ENCODE results near the gene ZBTB40. TPM values are rescaled to one million over a fixed set of nuclear protein-coding genes. Genes with fewer than 3 reads are reported as not detected.

The ZBTB40 gene
- total and polyA plus RNA-seq, 2 of the 13 experiments (the other 11 are each of a cell fraction or from before 2014, with no cell fraction given): 8.8 to 16.5 TPM

DNA sequence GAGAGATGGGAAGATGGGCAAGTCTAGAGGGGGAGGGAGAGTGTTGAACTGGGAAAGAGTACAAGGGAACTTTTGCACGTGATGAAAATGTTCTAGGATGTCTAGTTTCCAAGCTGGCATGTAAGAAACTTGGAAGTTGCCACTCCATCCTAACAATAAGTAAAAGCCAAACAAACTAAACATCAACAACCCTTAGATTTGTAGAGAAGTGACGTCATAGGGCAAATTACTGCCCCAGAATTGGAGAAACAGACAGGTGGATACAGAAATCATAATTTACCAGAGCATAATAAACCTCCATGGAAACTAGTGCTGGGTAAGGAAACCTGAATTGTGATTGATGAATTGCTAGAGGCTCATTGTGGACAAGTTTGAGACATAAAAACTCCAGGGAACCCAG is 14.7 kb upstream of the ZBTB40 start:
- BruUV-seq (replicated peaks): no TSS peak
- Histone ChIP-seq H3K4me2 (ENCODE audit: low read depth, low read length) (no peak overlapping the region), H3K9ac (ENCODE audit: insufficient read depth, low read depth, low read length) (no peak overlapping the region), H3K36me3 (replicated peaks in 1 of 2; ENCODE audit: control insufficient read depth in 1 of 2, insufficient read depth in 2 of 2, low read length in 2 of 2) (no peaks in the 10 kb centered on the region), H3K9me3 (ENCODE audit: low read length) (peaks cover 19% of the 10 kb centered on the region; the same call in 1 of the 2 replicates), H3K27me3 (ENCODE audit: control insufficient read depth in 1 of 2, insufficient read depth in 2 of 2, low read length in 2 of 2) (no peaks in the 10 kb centered on the region), H4K20me1 (ENCODE audit: insufficient read depth, low read length) (no peaks in the 10 kb centered on the region), H3K4me3 (replicated peaks in 1 of 3; ENCODE audit: insufficient read depth in 1 of 3, low read depth in 2 of 3, low read length in 3 of 3) (no peak overlapping the region), H3K4me1 (ENCODE audit: insufficient read depth, low read length) (peaks cover 6% of the 10 kb centered on the region), H2AFZ (ENCODE audit: low read length) (no peak overlapping the region), H3K79me2 (ENCODE audit: insufficient read depth, low read length) (no peaks in the 10 kb centered on the region), H3K27ac (ENCODE audit: extremely low read length, insufficient read depth, low read length) (no peak overlapping the region)
- POLR2A ChIA-PET: no interaction called here
- intact Hi-C loops (cut with micrococcal nuclease; ENCODE audit: unreplicated experiment): no loop called here
- FAIRE-seq (no peak), ATAC-seq (no peak), DNase-seq (ENCODE audit: low spot score) (no peak)
- 85% methylated on average over 2 of the region's 2 CpGs for WGBS (ENCODE audit: low lambda C conversion rate)
- in situ Hi-C loops (cut with HindIII; ENCODE audit: extremely low pct_ligation_motif_present, low pct_unique_long_range_greater_than_20kb): no loop called here
- CTCF ChIA-PET (ENCODE audit: low intra/inter-chr PET ratio, low total read pairs): no interaction called here
- no peak for TF ChIP-seq MLLT10 (CRISPR knock-in tag; IDR thresholded peaks at IDR 0.05)
- peak; percentile 85 for TF ChIP-seq CREB1 (IDR thresholded peaks at IDR 0.05)
- TF ChIP-seq CREB1 (CRISPR knock-in tag; IDR thresholded peaks at IDR 0.05): no peak
- peak; percentile 81 for TF ChIP-seq ATF7 (IDR thresholded peaks at IDR 0.05)
- no peak for TF ChIP-seq ATF7 (CRISPR knock-in tag; IDR thresholded peaks at IDR 0.05)

DNA sequence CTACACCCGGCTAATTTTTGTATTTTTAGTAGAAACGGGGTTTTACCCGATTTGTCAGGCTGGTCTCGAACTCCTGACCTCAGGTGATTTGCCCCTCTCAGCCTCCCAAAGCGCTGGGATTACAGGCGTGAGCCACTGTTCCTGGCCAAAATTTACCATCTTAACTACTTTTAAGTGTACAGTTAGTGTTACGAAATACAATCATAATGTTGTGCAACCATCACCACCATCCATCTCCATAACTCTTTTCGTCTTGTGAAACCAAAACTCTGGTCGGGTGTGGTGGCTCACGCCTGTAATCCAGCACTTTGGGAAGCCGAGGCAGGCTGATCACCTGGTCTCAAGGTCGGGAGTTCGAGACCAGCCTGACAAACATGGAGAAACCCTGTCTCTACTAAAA is 14.1 kb upstream of the ZBTB40 start:
- Histone ChIP-seq H2AFZ (ENCODE audit: low read length) (no peak overlapping the region), H3K27me3 (ENCODE audit: control insufficient read depth in 1 of 2, insufficient read depth in 2 of 2, low read length in 2 of 2) (no peaks in the 10 kb centered on the region), H3K4me1 (ENCODE audit: insufficient read depth, low read length) (peaks cover 13% of the 10 kb centered on the region), H3K36me3 (replicated peaks in 1 of 2; ENCODE audit: control insufficient read depth in 1 of 2, insufficient read depth in 2 of 2, low read length in 2 of 2) (no peaks in the 10 kb centered on the region), H3K79me2 (ENCODE audit: insufficient read depth, low read length) (no peaks in the 10 kb centered on the region), H3K4me2 (ENCODE audit: low read depth, low read length) (no peak overlapping the region), H3K9ac (ENCODE audit: insufficient read depth, low read depth, low read length) (no peak overlapping the region), H3K4me3 (replicated peaks in 1 of 3; ENCODE audit: insufficient read depth in 1 of 3, low read depth in 2 of 3, low read length in 3 of 3) (no peak overlapping the region), H4K20me1 (ENCODE audit: insufficient read depth, low read length) (no peaks in the 10 kb centered on the region), H3K9me3 (ENCODE audit: low read length) (peaks cover 19% of the 10 kb centered on the region; the same call in 1 of the 2 replicates), H3K27ac (ENCODE audit: extremely low read length, insufficient read depth, low read length) (no peak overlapping the region)
- no TSS peak for BruUV-seq (replicated peaks)
- DNase-seq (ENCODE audit: low spot score) (no peak), ATAC-seq (no peak), FAIRE-seq (no peak)
- CTCF ChIA-PET (ENCODE audit: low intra/inter-chr PET ratio, low total read pairs): no interaction called here
- WGBS (ENCODE audit: low lambda C conversion rate): 51% methylated on average over 13 of the region's 13 CpGs
- POLR2A ChIA-PET: no interaction called here
- intact Hi-C loops (cut with micrococcal nuclease; ENCODE audit: unreplicated experiment): no loop called here
- in situ Hi-C loops (cut with HindIII; ENCODE audit: extremely low pct_ligation_motif_present, low pct_unique_long_range_greater_than_20kb): no loop called here
- TF ChIP-seq EP300 (IDR thresholded peaks at IDR 0.05; ENCODE audit: low read depth in 2 of 2, low read length in 2 of 2): peak in 1 of 2 experiments; percentile 61; a peak in 1 of 4 replicates
- TF ChIP-seq EP300 (CRISPR knock-in tag; IDR thresholded peaks at IDR 0.05; ENCODE audit: borderline replicate concordance): no peak
- TF ChIP-seq SMC3 (IDR thresholded peaks at IDR 0.05; ENCODE audit: low read length): peak; percentile 17; the same call in 1 of the 2 replicates
- peak; percentile 14; the same call in 1 of the 2 replicates for TF ChIP-seq THAP11 (CRISPR knock-in tag; IDR thresholded peaks at IDR 0.05)
- TF ChIP-seq, protein P1, sequence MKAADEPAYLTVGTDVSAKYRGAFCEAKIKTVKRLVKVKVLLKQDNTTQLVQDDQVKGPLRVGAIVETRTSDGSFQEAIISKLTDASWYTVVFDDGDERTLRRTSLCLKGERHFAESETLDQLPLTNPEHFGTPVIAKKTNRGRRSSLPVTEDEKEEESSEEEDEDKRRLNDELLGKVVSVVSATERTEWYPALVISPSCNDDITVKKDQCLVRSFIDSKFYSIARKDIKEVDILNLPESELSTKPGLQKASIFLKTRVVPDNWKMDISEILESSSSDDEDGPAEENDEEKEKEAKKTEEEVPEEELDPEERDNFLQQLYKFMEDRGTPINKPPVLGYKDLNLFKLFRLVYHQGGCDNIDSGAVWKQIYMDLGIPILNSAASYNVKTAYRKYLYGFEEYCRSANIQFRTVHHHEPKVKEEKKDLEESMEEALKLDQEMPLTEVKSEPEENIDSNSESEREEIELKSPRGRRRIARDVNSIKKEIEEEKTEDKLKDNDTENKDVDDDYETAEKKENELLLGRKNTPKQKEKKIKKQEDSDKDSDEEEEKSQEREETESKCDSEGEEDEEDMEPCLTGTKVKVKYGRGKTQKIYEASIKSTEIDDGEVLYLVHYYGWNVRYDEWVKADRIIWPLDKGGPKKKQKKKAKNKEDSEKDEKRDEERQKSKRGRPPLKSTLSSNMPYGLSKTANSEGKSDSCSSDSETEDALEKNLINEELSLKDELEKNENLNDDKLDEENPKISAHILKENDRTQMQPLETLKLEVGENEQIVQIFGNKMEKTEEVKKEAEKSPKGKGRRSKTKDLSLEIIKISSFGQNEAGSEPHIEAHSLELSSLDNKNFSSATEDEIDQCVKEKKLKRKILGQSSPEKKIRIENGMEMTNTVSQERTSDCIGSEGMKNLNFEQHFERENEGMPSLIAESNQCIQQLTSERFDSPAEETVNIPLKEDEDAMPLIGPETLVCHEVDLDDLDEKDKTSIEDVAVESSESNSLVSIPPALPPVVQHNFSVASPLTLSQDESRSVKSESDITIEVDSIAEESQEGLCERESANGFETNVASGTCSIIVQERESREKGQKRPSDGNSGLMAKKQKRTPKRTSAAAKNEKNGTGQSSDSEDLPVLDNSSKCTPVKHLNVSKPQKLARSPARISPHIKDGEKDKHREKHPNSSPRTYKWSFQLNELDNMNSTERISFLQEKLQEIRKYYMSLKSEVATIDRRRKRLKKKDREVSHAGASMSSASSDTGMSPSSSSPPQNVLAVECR (CRISPR knock-in tag; IDR thresholded peaks at IDR 0.05; ENCODE audit: borderline replicate concordance): no peak
- peak; percentile 97 for TF ChIP-seq CEBPB (IDR thresholded peaks at IDR 0.05; ENCODE audit: borderline replicate concordance, low read depth, low read length)
- TF ChIP-seq, protein P2, sequence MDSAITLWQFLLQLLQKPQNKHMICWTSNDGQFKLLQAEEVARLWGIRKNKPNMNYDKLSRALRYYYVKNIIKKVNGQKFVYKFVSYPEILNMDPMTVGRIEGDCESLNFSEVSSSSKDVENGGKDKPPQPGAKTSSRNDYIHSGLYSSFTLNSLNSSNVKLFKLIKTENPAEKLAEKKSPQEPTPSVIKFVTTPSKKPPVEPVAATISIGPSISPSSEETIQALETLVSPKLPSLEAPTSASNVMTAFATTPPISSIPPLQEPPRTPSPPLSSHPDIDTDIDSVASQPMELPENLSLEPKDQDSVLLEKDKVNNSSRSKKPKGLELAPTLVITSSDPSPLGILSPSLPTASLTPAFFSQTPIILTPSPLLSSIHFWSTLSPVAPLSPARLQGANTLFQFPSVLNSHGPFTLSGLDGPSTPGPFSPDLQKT (CRISPR knock-in tag; IDR thresholded peaks at IDR 0.05; ENCODE audit: borderline replicate concordance): no peak
- TF ChIP-seq CEBPG (CRISPR knock-in tag; IDR thresholded peaks at IDR 0.05): peak; percentile 95

All from HepG2 (cell line).